Ecto neural progenitor cell (in vitro differentiated cells): ENCODE measurements around the gene SHISA6.
"Not testable (repeated sequence)": the region's sequence is repeated elsewhere in the genome, so short reads cannot be mapped to it uniquely, and the experiment has no call there.

ENCODE experiments used
- DNase-seq: peaks from one replicate; pipeline ENCODE4 v3.0.0-alpha.2; 2018; ENCODE audit warnings: low spot score

The SHISA6 gene

DNA sequence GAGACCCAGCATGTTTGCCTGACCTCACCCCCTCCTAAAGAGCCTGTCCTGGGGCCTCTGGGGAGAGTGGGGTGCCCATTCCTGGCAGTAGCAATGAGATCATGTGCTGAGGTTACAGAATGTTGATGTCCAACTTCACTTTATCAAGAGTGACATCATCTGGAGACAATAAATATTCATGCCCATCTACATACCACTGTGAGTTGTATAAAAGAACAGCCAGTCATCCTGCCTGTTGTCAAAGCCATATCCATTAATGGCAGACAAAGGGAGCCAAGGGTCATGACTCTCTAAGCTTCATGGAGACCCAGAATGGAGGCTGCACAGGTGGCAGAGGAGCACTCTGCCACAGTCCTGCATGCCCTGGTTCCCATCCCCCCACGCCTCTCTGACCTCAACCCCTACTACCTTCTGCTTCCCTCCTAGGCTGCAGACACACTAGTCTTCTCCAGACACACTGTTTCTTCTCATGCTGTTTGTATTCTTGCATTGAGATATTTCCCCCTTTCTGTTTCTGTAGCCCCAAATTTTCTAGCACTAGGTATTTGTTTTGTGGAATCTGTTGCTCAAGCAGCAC, 27.1 kb downstream of the SHISA6 start:
- no peak for DNase-seq

DNA sequence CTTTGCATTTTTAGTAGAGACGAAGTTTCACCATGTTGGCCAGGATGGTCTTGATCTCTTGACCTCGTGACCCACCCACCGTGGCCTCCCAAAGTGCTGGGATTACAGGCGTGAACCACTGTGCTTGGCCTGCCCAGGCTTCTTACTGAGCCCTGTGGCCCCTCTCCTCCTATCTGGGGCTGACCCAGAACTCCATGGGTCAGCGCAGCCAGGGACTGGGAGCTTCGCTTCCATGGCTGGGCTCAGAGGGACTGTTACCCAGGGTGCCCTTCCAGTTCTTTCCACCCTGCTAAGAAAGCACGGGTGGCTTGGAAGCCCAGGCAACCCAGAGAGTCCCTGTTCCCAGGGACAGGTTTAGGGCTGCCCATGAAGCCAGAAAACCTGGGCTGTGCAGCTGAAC, 28.2 kb downstream of the SHISA6 start:
- DNase-seq = no peak

DNA sequence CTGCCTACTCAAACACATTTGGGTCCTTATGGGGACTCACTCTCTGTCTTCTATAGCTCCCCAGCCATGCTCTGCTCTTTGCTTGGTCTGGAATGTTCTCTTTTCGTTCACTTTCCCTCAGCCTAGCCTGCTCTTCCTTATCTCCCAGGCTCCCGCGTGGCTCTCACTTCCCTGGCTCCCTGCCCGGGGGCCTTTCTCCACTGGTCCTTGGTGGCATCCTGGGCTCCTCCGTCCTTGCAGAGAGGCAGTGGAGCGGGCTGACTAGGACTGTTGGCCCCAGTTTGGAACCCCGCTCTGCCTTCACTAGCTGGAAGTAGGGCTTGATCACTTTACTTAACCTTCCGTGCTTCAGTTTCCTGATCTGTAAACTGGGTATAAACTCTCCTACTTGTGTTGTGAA, 31.2 kb downstream of the SHISA6 start:
- no peak for DNase-seq

DNA sequence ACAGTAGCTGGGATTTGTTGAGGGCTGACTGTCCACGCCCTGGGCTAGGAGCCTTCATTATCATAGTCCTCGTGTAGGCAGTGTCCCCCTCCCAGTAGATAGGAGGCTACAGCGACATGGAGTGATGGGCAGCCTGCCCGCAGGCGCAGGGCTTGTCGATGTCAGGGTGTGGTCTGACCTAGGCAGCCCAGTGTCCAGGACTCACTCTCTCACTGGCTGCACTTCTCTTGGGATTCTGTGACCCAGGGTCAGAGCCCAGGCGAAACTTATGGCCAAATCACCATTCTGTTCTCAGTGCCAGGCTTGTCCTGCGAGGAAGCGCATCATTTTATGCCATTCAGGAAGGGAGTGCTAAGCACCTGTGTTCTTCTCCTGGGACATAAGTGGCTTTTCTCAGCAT, 32.6 kb downstream of the SHISA6 start:
- DNase-seq = peak; percentile 16

DNA sequence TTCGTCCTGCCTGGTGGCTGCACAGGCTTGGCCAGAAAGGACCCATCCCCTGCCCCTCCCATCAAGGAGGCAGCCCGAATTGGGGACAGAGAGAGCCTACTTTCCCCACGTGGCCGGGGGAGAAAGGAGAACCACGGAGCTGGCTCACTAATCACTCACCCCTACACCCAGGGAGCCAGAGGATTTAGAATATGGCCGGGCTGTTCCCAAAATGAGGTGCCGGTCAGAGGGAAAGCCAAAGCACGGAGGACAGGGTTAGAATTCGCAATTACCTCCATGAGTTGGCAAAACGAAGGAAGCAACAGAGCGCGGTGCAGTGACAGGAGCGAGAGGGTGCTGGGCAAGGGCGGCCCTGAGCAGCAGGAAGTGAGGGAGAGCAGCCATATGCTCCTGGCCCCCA, 33.1 kb downstream of the SHISA6 start:
- DNase-seq = peak; percentile 39

DNA sequence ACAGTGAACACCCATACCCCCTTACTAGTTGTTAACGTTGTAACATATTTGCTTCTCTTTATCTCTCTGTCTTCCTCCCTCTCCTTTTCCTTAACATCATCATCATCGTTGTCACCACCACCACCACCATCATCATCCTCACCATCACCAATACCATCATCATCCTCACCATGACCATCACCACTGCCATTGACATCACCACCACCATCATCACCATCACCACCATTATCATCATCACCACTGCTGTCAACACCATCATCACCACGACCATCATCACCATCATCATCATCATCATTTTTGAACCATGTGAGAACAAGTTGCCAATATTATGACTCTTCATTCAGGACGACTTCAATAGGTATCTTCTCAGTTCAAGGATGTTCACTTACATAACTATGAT, 35.5 kb downstream of the SHISA6 start:
- DNase-seq = peak; percentile 12

DNA sequence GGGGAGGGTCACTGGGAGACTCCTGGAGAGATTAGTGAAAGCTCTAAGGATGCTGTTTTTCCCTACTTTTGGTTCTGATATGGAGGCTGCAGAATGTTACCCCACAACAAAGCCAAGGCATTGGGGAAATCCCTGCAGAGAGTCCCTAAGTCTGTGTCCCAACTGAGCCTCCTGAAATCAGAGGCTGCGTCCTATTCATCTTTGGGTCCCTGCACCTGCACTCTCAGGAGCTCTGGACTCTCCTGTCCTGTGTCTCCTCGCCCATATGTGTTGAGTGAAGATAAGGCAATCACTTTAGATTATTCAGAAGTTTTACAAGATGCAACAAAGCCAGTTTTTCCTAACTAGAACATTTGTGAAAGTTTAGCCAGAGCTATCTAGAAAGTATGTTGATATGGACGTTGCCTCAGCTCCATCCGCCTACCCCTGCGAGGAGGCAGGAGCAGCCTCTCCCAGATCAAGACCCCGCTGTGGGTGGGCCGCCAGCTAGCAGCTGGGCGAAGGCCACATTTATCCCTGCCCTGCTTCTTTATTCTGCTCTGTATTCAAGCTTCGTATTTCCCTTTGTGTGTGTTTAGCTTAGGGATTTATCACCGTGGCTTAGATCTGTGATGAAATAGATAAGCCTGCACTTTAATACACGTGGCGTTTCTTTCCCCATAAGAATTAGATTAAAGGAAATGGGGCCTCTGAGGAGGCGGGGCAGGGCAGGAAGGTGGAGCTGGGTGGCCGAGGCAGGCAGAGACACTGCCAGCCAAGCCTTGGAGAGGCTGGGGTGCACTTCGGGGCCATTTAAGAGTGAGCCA, 37.4 kb downstream of the SHISA6 start:
- peak; percentile 62 for DNase-seq

DNA sequence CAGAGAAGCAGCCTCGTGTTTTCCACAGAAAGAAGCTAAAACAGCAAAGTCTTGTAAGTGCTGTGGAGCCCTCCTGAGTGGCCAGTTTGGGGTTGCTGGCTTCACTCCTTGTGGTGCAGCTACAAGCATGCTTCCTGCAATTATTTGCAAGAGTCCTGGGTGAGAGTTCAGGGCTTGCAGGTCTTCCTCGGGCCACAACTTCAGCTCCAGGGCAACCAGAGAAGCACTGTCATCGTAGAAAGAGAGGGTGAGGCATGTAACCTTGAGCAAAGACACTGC, 37.9 kb downstream of the SHISA6 start:
- peak; percentile 49 for DNase-seq

DNA sequence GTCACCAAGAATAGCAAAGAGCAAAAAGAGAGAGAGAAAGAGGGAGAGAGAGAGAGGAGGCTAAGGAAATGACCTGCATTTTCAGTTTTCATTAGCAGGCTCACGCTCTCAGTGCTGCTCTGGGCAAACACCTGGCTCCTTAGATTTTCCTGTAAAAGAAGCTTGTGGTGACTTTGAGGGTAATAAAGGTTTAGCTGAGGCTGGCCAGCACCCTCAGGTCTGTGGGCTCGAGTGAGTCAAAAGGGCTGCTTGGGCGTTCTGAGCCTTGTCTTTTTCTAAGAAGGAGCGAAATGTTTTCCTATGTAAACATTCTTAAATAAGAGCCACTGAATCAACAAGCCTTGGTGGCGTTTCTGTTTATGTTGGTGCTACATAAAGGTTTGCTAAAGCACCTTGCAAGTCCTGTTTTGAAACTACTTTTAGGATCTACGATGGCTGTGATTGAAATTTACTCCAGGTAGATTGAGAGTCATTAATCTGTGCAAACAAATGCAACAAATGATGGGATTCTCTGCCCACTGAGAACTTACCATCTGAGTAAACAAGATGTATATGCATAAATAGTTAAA, 38.8 kb downstream of the SHISA6 start:
- peak; percentile 23 for DNase-seq

DNA sequence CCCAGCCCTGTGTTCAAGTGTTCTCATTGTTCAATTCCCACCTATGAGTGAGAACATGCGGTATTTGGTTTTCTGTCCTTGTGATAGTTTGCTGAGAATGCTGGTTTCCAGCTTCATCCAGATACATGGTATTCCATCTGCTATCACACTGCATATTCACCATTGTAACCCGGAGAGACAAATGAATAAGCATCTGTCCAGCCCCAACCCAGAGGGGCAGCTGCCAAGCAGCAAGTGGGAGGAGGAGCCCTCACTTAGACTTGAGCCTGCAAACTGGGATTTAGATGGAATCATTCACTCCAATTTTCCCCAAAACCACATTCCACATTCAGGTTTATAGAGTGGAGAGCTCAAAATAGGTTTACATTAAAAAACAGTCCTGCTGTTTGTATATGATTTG, 41.6 kb downstream of the SHISA6 start:
- DNase-seq = peak; percentile 17

DNA sequence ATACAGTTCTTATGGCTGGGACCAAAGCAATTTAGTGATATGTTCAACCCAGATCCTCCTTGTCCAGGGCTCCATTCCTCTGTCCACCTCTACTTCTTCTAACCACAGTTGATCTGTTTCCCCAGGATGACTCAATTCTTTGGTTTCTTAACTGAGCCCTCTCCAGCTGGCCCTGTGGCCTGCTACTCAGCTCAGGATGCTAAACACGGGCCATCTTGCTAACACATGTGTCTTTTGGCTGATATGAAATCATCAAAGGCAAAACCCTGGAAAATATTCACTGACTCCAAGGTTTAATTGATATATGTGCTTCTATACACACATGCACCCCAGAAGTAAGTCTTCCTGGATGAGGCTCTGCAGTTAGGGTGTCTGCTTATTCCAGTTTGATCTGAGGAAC, 43.8 kb downstream of the SHISA6 start:
- DNase-seq = peak; percentile 25

DNA sequence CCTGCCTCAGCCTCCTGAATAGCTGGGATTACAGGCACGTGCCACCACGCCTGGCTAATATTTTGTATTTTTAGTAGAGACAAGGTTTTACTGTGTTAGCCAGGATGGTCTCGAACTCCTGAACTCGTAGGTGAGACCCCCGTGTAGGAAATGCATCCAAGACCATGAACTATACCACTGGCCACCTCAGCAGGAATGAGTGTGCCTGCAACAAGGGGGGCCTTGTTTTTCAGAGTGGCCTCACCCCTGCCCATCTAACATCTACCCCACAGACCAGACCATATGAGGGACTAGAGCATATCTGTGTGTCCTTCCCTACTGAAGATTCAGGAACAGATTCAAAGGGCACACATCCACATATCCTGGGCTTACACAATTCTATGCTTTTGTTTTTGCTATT, 44.9 kb downstream of the SHISA6 start:
- peak; percentile 19 for DNase-seq

DNA sequence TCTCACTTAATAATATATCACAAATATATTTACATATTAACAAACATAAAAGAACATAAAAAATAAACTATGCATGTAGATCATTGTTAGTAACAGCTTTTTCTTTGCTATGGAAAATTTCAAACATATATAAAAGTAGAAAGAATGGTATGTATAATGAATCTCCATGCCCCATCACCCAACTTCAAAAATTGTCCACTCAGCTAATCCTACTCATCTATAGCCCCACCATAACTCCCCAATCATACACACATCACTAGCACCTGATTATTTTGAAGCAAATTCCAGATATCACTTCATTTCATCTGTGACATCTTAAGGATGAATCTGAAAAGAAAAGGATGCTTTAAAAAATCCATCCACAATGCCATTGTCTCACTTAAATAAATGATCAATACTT, 46.8 kb downstream of the SHISA6 start:
- no peak for DNase-seq

DNA sequence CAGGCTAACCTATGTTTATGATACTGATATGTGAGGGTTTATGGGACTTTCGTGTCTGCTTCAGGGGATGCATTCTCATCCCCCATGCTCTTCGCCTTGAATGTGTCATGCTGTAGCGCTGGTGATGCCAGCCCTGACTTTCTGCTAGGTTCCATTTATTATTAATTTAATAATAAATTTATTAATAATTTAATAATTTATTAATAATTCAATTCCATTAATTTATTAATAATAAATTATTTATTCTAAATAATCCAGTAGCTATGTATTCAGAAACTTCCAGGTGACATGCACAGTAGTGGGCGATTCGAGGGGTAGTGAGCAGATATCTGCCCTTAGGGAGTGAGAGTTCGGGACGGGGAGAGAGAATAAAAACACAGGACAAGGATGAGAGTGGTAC, 49.8 kb downstream of the SHISA6 start:
- no peak for DNase-seq

DNA sequence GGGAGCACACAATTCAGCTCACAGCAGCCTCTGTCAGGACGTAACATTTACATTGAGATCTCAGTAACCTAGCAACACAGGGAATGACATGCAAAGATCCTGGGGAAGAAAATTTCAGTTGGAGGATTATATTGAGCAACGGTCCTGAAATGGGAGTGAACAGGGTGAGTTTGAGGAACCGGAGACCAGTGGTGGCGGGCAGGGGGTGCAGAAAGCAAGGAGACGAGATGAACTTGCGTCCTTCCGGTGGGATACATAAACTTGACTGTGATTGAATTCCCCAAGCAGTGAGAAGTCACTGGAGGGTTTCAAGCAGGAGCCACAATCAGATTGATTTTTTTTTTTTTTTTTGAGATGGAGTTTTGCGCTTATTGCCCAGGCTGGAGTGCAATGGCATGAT, 51.5 kb downstream of the SHISA6 start:
- peak; percentile 16 for DNase-seq

DNA sequence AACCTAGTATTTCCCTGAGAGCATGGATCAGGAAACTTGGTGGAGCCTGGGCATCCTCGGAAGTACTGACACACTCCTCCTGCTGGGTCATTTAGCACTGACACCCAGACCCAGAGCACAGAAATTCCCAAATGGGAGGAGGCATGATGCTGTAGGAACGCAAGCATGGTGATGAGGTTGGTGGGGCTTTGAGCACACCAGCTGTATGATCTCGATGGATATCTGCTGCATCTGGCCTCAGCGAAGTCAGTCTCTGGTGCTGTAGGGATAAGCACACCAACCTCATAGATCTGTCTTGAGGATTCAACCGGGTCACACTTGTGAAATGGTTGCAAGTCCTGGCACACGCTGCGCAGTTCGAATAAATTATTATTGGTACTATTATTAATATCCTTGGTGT, 52.5 kb downstream of the SHISA6 start:
- peak; percentile 32 for DNase-seq

DNA sequence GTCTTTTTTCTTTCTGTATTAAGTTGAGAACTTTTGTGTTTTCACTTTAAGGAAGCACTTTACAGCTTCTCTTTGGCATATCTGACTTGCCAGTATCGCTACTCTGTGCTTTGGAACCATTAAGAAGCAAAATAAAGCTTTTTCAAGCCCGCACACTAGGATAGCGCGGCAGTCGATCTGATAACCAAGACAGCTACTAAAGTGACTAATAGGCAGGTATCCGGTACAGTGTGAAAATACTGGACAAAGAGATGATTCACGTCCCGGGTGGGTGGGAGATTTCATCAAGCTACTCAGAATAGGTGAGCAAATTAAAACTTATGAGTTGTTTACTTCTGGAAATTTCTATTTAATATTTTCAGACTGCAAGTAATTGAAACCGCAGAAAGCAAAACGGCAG, 53.8 kb downstream of the SHISA6 start:
- DNase-seq = peak; percentile 13

DNA sequence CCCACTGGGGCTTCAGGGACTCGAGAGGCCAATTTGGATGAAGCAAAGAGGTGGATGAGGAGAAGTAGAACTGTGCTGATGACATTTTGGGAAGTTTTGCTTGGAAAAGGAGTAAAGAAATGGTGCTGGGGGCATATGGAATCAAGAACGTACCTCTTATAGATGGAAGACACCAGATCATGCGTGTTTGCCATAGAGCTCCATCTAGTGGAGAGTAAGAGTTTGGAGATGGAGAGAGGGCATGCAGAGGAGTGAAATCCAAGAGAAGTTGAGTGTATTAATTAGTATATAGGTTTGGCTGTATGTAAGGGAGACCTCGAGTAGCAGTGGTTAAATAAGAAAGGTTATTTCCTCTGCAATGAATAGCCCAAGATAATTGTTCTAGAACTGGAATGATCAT, 56.0 kb downstream of the SHISA6 start:
- DNase-seq = no peak

DNA sequence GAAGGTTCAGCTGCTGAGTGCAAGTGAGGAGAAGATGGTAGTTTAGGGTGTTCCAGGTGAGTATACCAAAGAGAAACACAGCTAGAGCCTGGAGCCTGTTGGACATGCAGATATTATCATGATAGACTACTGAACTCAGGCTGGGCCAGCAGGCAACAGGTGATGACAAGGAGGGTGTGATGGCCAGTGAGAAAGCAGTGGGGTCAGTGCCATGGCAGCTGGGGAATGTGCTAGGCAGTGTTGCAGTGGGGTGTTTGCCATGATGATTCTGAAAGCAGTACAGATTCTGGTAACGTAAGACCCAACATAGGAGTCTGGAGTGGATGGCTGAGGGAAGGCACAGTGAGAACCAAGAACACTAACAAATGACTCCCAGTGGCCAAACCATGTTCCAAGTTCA, 57.4 kb downstream of the SHISA6 start:
- no peak for DNase-seq

DNA sequence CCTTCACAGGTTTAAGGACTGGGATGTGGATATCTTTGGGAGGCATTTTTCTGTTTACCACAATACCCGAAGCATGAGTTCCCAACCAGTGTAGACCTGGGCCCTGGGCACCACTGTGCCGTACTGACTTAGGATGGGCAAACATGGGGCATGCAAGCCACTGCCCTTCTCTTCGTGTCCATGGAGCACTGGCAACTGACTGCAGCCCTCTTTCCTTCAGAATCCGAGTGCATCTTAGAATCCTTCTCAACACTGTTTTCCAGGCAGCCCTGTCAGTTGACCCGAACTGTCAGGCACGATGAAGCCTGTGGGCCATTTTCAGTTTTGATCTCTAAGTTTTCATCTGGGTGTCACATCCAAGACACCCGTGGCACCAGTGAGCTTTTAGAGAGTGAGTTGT, 59.2 kb downstream of the SHISA6 start:
- DNase-seq = no peak

DNA sequence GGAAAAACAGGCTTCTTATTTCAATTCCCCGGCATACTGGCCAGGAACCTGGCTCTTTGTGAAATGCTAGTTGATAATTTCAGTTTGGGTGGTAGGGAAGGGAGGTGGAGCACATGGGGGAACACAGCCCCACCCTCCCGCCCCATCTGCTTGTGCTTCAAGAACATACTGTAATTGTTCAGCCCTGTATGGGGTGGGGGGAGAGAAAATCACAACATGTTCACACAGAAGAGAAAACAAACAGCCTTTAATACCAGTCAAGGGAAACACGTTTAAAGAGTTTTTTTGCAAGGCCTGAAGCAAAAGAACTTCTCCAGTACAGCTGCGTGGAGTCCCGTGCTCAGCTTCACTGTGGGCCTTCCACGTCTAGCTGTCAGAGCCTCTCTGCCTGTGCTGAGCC, 59.7 kb downstream of the SHISA6 start:
- no peak for DNase-seq

DNA sequence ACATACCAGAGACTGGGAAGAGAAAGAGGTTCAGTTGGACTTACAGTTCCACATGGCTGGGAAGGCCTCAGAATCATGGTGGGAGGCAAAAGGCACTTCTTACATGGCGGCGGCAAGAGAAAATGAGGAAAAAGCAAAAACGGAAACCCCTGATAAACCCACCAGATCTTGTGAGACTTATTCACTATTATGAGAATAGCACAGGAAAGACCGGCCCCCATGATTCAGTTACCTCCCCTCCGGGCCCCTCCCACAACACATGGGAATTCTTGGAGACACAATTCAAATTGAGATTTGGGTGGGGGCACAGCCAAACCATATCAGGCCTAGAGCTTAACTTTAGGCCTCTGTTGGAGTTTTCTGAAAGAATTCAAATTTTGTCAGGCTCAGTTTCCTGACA, 60.9 kb downstream of the SHISA6 start:
- DNase-seq = not testable (repeated sequence)

DNA sequence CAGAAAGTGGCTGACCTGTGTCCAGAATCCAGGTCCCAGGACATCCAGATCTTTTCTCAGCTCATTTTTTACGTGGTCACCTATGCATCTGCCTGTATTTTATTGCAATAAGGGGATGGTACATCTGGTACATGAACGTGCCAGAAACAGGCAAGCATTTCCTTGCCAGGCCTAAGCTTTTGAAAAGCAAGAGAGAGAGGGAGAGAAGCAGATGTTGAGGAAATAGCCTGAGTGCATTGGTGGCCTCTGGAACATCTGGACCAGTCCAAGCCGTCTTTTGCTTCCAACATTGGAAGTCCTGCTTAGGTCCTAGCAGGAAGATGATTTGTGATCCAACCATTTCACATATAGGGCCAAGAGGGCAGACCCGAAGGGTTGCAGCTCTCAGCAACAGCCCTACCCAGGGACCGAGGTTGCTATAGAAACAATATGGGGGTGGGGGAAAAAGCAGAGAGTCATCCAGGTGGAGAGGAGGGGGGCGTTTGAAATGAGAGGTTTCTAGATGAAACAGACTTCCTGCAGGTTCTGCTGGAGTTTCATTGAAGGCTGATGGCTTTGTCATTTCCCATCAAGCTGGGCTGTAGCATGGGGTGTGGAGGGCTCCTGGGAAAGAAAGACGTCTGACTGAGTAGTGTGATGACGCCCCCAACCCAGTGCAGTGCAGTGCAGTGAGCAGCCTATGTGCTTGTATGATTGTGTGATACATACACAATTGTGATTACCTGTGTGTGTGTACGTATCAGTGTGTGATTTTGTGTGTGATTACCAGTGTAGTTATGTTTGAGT, 61.6 kb downstream of the SHISA6 start:
- DNase-seq = no peak
